OCI-LY7 (cell line): ENCODE results near the gene PTEN. TPM values are rescaled to one million over a fixed set of nuclear protein-coding genes. Genes with fewer than 3 reads are reported as not detected.

Source experiments
- BruUV-seq: library from RNA; stranded (reverse); fragments of 400-500 nt; replicated peaks from 2 replicates; lab custom pipeline; 2021; lab: Mats Ljungman, UMichigan
- CTCF ChIA-PET: fragments of 300-600 bp; sonication (Branson Sonifier 250); formaldehyde crosslinking; loops from one replicate; lab custom pipeline; 2022; ENCODE audit warnings: antibody characterized with exemption; ENCODE audit not compliant: unreplicated experiment; lab: Charles Lee
- POLR2A ChIA-PET: fragments of 300-600 bp; sonication (Branson Sonifier 250); formaldehyde crosslinking; loops from one replicate; lab custom pipeline; 2022; ENCODE audit warnings: antibody characterized with exemption; lab: Charles Lee
- DNase-seq: peaks from one replicate; pipeline ENCODE4 v3.0.0-alpha.2; 2015; ENCODE audit warnings: low spot score
- H2AFZ ChIP-seq: fragments of 200-600 bp; sonication (generic), shearing (Covaris generic); 2 replicates; pipeline ENCODE4 v1.6.1; 2014; ENCODE audit warnings: mild to moderate bottlenecking, antibody characterized with exemption, low read length, moderate library complexity
- H3K27ac ChIP-seq: fragments of 200-600 bp; sonication (generic); 2 replicates; pipeline ENCODE4 v1.5.1; 2014; ENCODE audit warnings: mixed run types, low read depth, mild to moderate bottlenecking, moderate library complexity, low read length, inconsistent platforms; ENCODE audit not compliant: poor library complexity, severe bottlenecking
- H3K36me3 ChIP-seq: fragments of 200-600 bp; sonication (generic); 2 replicates; pipeline ENCODE4 v1.6.1; 2014; ENCODE audit warnings: mild to moderate bottlenecking, antibody characterized with exemption, low read length, moderate library complexity, mixed read lengths; ENCODE audit not compliant: insufficient read depth
- H3K4me1 ChIP-seq: fragments of 200-600 bp; sonication (generic); 2 replicates; pipeline ENCODE4 v1.5.1; 2014; ENCODE audit warnings: mild to moderate bottlenecking, low read length; ENCODE audit not compliant: insufficient read depth, poor library complexity, severe bottlenecking
- H3K4me2 ChIP-seq: fragments of 200-600 bp; sonication (generic); 2 replicates; pipeline ENCODE4 v1.6.1; 2014; ENCODE audit warnings: mild to moderate bottlenecking, low read length
- H3K4me3 ChIP-seq: fragments of 200-600 bp; sonication (generic); 2 replicates; pipeline ENCODE4 v1.5.1; 2014; ENCODE audit warnings: mild to moderate bottlenecking, low read depth, low read length; ENCODE audit not compliant: poor library complexity, severe bottlenecking
- H3K79me2 ChIP-seq: fragments of 200-600 bp; sonication (generic); 2 replicates; pipeline ENCODE4 v1.6.1; 2016; ENCODE audit warnings: low read depth, mild to moderate bottlenecking, low read length, moderate library complexity, mixed read lengths; ENCODE audit not compliant: insufficient read depth
- H3K9me2 ChIP-seq: fragments of 200-600 bp; sonication (generic); 2 replicates; pipeline ENCODE4 v1.6.1; 2016; ENCODE audit warnings: mild to moderate bottlenecking, low read length, mixed read lengths; ENCODE audit not compliant: insufficient read depth
- H3K9me3 ChIP-seq: fragments of 200-600 bp; sonication (generic); 2 replicates; pipeline ENCODE4 v1.6.1; 2014; ENCODE audit warnings: mild to moderate bottlenecking, mixed run types, low read length, mixed read lengths
- H4K20me1 ChIP-seq: fragments of 200-600 bp; sonication (generic); 2 replicates; pipeline ENCODE4 v1.6.1; 2014; ENCODE audit warnings: mild to moderate bottlenecking, antibody characterized with exemption, low read length, moderate library complexity, mixed read lengths; ENCODE audit not compliant: insufficient read depth
- CTCF ChIP-seq: fragments of 200-600 bp; sonication (generic); conservative IDR thresholded peaks from 2 replicates; pipeline ENCODE4 v1.5.1; 2014; ENCODE audit warnings: mild to moderate bottlenecking, antibody characterized with exemption, low read length, moderate library complexity, mixed read lengths
- EZH2phosphoT487 ChIP-seq: fragments of 200-600 bp; sonication (generic); IDR thresholded peaks from 2 replicates; pipeline ENCODE4 v1.6.1; 2018; ENCODE audit warnings: low read depth, borderline replicate concordance, mild to moderate bottlenecking, mixed run types, antibody characterized with exemption, low read length, moderate library complexity, mixed read lengths
- intact Hi-C: fragments of 100-400 bp; cut with micrococcal nuclease; formaldehyde crosslinking; loops from one replicate; pipeline ENCODE4 v1.10.0; 2022; ENCODE audit not compliant: unreplicated experiment
- total RNA-seq, 2 experiments: library from RNA; depleted of rRNA in 1 of 2; stranded (reverse); fragments of >200 nt in 1 of 2; shearing (Covaris generic) in 1 of 2; gene quantifications; 2 replicates each; pipeline ENCODE4 v1.2.3, GENCODE V29; 2014 to 2022

PTEN gene
- total RNA-seq, 2 experiments from 2014 or later = 135 to 173 TPM

- no peak overlapping the region for H3K4me2 ChIP-seq
- H3K4me1 ChIP-seq = no peaks in the 10 kb centered on the region
- peaks cover 99% of the 10 kb centered on the region for H3K36me3 ChIP-seq
- TF ChIP-seq CTCF = no peak
- TF ChIP-seq EZH2phosphoT487 = no peak
- H2AFZ ChIP-seq = no peak overlapping the region
- H4K20me1 ChIP-seq = no peaks in the 10 kb centered on the region
- intact Hi-C loops = no loop called here
- no TSS peak for BruUV-seq
- H3K9me3 ChIP-seq = 0 out of 2 replicates have a peak, but pooled peaks cover 8% of the 10 kb centered on the region
- POLR2A ChIA-PET = interaction anchor here (1.0 kb wide), 1 partner anchor 10 kb away, joined by 3 read pairs; no protein-coding TSS in a partner anchor
- peaks cover 10% of the 10 kb centered on the region; the same call in 1 of the 2 replicates for H3K79me2 ChIP-seq
- CTCF ChIA-PET = no interaction called here
- H3K27ac ChIP-seq = no peak overlapping the region
- no peak for DNase-seq
- no peak overlapping the region for H3K4me3 ChIP-seq
- no peaks in the 10 kb centered on the region for H3K9me2 ChIP-seq
These were observed 97.9 kb downstream of the PTEN start for GRCh38 chr10:87961314-87961713.

- Histone ChIP-seq H3K36me3 (peaks cover 72% of the 10 kb centered on the region), H3K27ac (no peak overlapping the region), H3K9me2 (no peaks in the 10 kb centered on the region), H3K9me3 (0 out of 2 replicates have a peak, but pooled peaks cover 8% of the 10 kb centered on the region), H3K4me3 (no peak overlapping the region), H3K4me1 (no peaks in the 10 kb centered on the region), H2AFZ (no peak overlapping the region), H4K20me1 (no peaks in the 10 kb centered on the region), H3K4me2 (no peak overlapping the region), H3K79me2 (no peaks in the 10 kb centered on the region)
- intact Hi-C loops = no loop called here
- no peak for TF ChIP-seq CTCF
- TF ChIP-seq EZH2phosphoT487 = no peak
- ChIA-PET CTCF (no interaction called here), POLR2A (interaction anchor here (0.6 to 1.5 kb wide), 4 partner anchors 12 to 55 kb away, joined by 3 to 7 read pairs (median 4); no protein-coding TSS in a partner anchor)
- no TSS peak for BruUV-seq
- no peak for DNase-seq
These were observed 103.0 kb downstream of the PTEN start for GRCh38 chr10:87966459-87966858.

GRCh38 chr10:87973635-87974034, 110.2 kb downstream of the PTEN start:
- no peaks in the 10 kb centered on the region for H3K9me2 ChIP-seq
- DNase-seq = no peak
- no peaks in the 10 kb centered on the region for H3K79me2 ChIP-seq
- ChIA-PET POLR2A (interaction anchor here (0.6 to 1.5 kb wide), 5 partner anchors 16 to 432 kb away, joined by 3 to 4 read pairs (median 4); no protein-coding TSS in a partner anchor), CTCF (no interaction called here)
- peaks cover 12% of the 10 kb centered on the region; the same call in 1 of the 2 replicates for H3K36me3 ChIP-seq
- no peak overlapping the region for H3K27ac ChIP-seq
- intact Hi-C loops = no loop called here
- no peak for TF ChIP-seq CTCF
- no TSS peak for BruUV-seq
- H3K4me3 ChIP-seq = no peak overlapping the region
- H4K20me1 ChIP-seq = no peaks in the 10 kb centered on the region
- H3K4me2 ChIP-seq = no peak overlapping the region
- H2AFZ ChIP-seq = no peak overlapping the region
- H3K4me1 ChIP-seq = no peaks in the 10 kb centered on the region
- H3K9me3 ChIP-seq = 0 out of 2 replicates have a peak, but pooled peaks cover 6% of the 10 kb centered on the region
